GM12801 (cell line): ENCODE results near the gene RAD54L2.

Experiments used
- CTCF ChIP-seq: IDR thresholded peaks from one replicate; pipeline ENCODE4 v1.5.1; 2011; ENCODE audit warnings: control low read depth; ENCODE audit not compliant: insufficient read length; ENCODE audit errors: extremely low read depth

The RAD54L2 gene

GRCh38 chr3:51538115-51538458 lies 432 bp upstream of the RAD54L2 start:
- no peak for TF ChIP-seq CTCF

- no peak for TF ChIP-seq CTCF
Observed at GRCh38 chr3:51539291-51539941, 897 bp downstream of the RAD54L2 start.

- TF ChIP-seq CTCF, result no peak
Observed at GRCh38 chr3:51544011-51544775, 5.7 kb downstream of the RAD54L2 start.

- no peak for TF ChIP-seq CTCF
Observed at GRCh38 chr3:51547274-51547673, 8.8 kb downstream of the RAD54L2 start.

DNA sequence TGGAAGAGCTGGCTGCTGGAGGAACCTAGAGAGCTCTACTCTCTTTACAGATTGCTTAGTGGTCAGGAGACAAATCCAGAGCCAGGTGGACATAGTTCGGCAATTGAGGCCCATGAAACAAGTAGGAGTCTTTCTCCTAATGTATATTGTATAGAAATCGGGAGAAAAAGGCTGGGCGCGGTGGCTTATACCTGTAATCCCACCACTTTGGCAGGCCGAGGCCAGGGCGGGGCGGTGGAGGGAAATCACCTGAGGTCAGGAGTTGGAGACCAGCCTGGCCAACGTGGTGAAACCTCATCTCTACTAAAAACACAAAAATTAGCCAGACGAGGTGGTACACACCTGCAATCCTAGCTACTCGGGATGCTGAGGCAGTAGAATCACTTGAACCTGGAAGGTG lies 10.8 kb downstream of the RAD54L2 start:
- TF ChIP-seq CTCF, result no peak

- TF ChIP-seq CTCF, result no peak
Observed at GRCh38 chr3:51550080-51550819, 11.7 kb downstream of the RAD54L2 start.

DNA sequence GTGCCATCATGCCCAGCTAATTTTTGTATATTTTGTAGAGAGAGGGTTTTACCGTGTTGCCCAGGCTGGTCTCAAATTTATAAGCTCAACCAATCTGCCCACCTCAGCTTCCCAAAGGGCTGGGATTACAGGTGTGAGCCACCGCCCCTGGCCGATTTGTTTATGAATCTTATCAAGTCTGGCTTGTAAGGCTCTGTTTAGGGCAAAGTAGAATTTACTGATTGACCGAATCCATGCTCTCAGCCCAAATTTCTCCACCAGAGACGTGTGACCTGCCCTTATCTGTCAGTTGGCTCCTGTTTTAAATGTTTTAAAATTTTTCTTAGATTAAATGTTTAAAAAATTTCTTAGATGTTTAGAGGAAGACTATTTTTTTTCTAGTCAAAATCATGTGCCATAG lies 19.5 kb downstream of the RAD54L2 start:
- no peak for TF ChIP-seq CTCF
